Trophoblast cell (in vitro differentiated cells and primary cell): ENCODE data around the gene G6PC3. TPM values are rescaled to one million over a fixed set of nuclear protein-coding genes. Genes with fewer than 3 reads are reported as not detected.
"Not testable (repeated sequence)": the region's sequence is repeated elsewhere in the genome, so short reads cannot be mapped to it uniquely, and the experiment has no call there.

Experiments used
- DNase-seq, 2 donors: peaks; one replicate each; pipeline ENCODE4 v3.0.0-alpha.2; 2016
- H2AFZ ChIP-seq: 2 replicates; pipeline ENCODE4 v1.6.1; 2013; ENCODE audit warnings: low read length, moderate library complexity, mild to moderate bottlenecking; ENCODE audit not compliant: insufficient read depth, poor library complexity
- H2AK5ac ChIP-seq: 2 replicates; pipeline ENCODE4 v1.6.1; 2013; ENCODE audit warnings: mild to moderate bottlenecking, low read length
- H2BK120ac ChIP-seq: 2 replicates; pipeline ENCODE4 v1.6.1; 2013; ENCODE audit warnings: low read length, mild to moderate bottlenecking, moderate library complexity; ENCODE audit not compliant: insufficient read depth, poor library complexity
- H2BK12ac ChIP-seq: 2 replicates; pipeline ENCODE4 v1.6.1; 2013; ENCODE audit warnings: mild to moderate bottlenecking, low read length, moderate library complexity
- H2BK5ac ChIP-seq: 2 replicates; pipeline ENCODE4 v1.6.1; 2013; ENCODE audit warnings: low read length, low read depth, moderate library complexity, mild to moderate bottlenecking; ENCODE audit not compliant: poor library complexity
- H3K14ac ChIP-seq: 2 replicates; pipeline ENCODE4 v1.6.1; 2013; ENCODE audit warnings: mild to moderate bottlenecking, low read length
- H3K18ac ChIP-seq: 2 replicates; pipeline ENCODE4 v1.6.1; 2013; ENCODE audit warnings: mild to moderate bottlenecking, low read length
- H3K23ac ChIP-seq: 2 replicates; pipeline ENCODE4 v1.6.1; 2013; ENCODE audit warnings: low read length
- H3K27ac ChIP-seq: 2 replicates; pipeline ENCODE4 v1.5.1; 2013; ENCODE audit warnings: low read depth, mild to moderate bottlenecking, inconsistent platforms, low read length, moderate library complexity
- H3K27me3 ChIP-seq: 2 replicates; pipeline ENCODE4 v1.6.1; 2013; ENCODE audit warnings: inconsistent platforms, mild to moderate bottlenecking, low read length, moderate library complexity; ENCODE audit not compliant: insufficient read depth
- H3K36me3 ChIP-seq, 2 experiments: 1 replicate in 1 of 2; 2 replicates in 1 of 2; pipeline ENCODE4 v1.6.1; 2013; ENCODE audit warnings: low read length in 2 of 2, mild to moderate bottlenecking in 2 of 2, moderate library complexity in 1 of 2; ENCODE audit not compliant: insufficient read depth in 2 of 2, control insufficient read depth in 1 of 2
- H3K4ac ChIP-seq: 2 replicates; pipeline ENCODE4 v1.6.1; 2013; ENCODE audit warnings: low read depth, mild to moderate bottlenecking, low read length, moderate library complexity
- H3K4me1 ChIP-seq, 2 experiments: 1 replicate in 1 of 2; 2 replicates in 1 of 2; pipeline ENCODE4 v1.6.1; 2013; ENCODE audit warnings: low read length in 2 of 2, mild to moderate bottlenecking in 2 of 2, moderate library complexity in 1 of 2; ENCODE audit not compliant: insufficient read depth in 2 of 2, control insufficient read depth in 1 of 2
- H3K4me2 ChIP-seq: 2 replicates; pipeline ENCODE4 v1.6.1; 2013; ENCODE audit warnings: inconsistent platforms, mild to moderate bottlenecking, low read length, moderate library complexity
- H3K4me3 ChIP-seq: 2 replicates; pipeline ENCODE4 v1.5.1; 2013; ENCODE audit warnings: mild to moderate bottlenecking, low read depth, low read length, inconsistent platforms
- H3K79me1 ChIP-seq: one replicate; pipeline ENCODE4 v1.6.1; 2013; ENCODE audit warnings: low read length
- H3K79me2 ChIP-seq: 2 replicates; pipeline ENCODE4 v1.6.1; 2013; ENCODE audit warnings: low read length, mild to moderate bottlenecking; ENCODE audit not compliant: control insufficient read depth, insufficient read depth, poor library complexity
- H3K9ac ChIP-seq: 2 replicates; pipeline ENCODE4 v1.6.1; 2013; ENCODE audit warnings: mild to moderate bottlenecking, low read length
- H3K9me3 ChIP-seq: 2 replicates; pipeline ENCODE4 v1.6.1; 2013; ENCODE audit warnings: low read depth, mild to moderate bottlenecking, control low read depth, inconsistent platforms, low read length; ENCODE audit not compliant: insufficient read depth
- H4K12ac ChIP-seq: 2 replicates; pipeline ENCODE4 v1.6.1; 2013; ENCODE audit warnings: low read depth, mild to moderate bottlenecking, low read length, moderate library complexity
- H4K8ac ChIP-seq: 2 replicates; pipeline ENCODE4 v1.6.1; 2013; ENCODE audit warnings: low read depth, mild to moderate bottlenecking, low read length, moderate library complexity
- H4K91ac ChIP-seq: one replicate; pipeline ENCODE4 v1.6.1; 2013; ENCODE audit warnings: low read depth, mild to moderate bottlenecking, low read length, moderate library complexity
- WGBS: extraction: QIAGEN DNeasy Blood & Tissue Kit; methylation state at CpG from one replicate; pipeline ENCODE4 v1.1.7; 2013; ENCODE audit warnings: missing lambda C conversion rate; ENCODE audit not compliant: insufficient read length, insufficient coverage; ENCODE audit errors: extremely low coverage; 5-methylcytosine and 5-hydroxymethylcytosine counted together
- polyA plus RNA-seq: library from polyadenylated mRNA; stranded (reverse); fragments of 200-250 nt; gene quantifications from 2 replicates; pipeline ENCODE4 v1.2.3, GENCODE V29; 2013

The G6PC3 gene
- 85.9 and 89.3 TPM in 2 replicates for polyA plus RNA-seq

DNA sequence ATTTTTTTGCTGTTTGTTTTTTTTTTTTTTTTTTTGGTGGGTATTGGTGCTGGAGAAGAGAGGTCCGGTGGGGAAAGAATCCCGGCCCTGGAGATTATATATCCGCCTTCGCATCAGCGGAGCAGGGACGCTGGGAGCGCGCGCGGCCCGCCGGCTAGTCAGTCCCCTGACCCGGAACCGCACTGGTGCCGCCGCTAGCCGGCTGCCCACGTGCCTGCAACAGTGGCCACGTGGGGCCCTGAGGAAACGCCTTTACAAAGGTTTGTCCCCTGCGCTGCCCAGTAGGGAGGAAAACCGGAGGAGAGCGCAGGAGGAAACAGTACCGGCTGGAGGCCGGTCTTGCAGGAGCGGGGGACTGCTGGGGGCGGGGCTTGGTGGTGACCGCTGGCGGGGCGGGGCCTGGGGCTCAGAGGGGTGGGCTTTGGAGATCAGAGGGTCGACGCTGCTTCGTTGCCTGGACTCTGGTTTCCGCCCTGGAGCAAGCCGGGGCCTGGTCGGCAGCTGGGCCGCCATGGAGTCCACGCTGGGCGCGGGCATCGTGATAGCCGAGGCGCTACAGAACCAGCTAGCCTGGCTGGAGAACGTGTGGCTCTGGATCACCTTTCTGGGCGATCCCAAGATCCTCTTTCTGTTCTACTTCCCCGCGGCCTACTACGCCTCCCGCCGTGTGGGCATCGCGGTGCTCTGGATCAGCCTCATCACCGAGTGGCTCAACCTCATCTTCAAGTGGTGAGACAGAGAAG, at the start of gene G6PC3:
Gene G6PC3 (plus strand): TSS at position 281 of the 743 bp plus-strand sequence. CDS start 231 bp downstream, at position 512.
- Histone ChIP-seq H3K14ac (peak within 1 kb of the TSS; percentile 83), H2BK12ac (peak within 1 kb of the TSS; percentile 68), H3K79me1 (peaks cover 16% of the 10 kb centered on the region), H3K4me3 (peak within 1 kb of the TSS; percentile 70), H2BK120ac (peak within 1 kb of the TSS; percentile 60), H4K91ac (peak within 1 kb of the TSS; percentile 94), H3K27ac (peak within 1 kb of the TSS; percentile 91), H3K79me2 (peaks cover 11% of the 10 kb centered on the region), H4K12ac (peak within 1 kb of the TSS; percentile 80), H3K36me3 (peaks cover 15 to 19% of the 10 kb centered on the region in 2 experiments), H4K8ac (peak within 1 kb of the TSS; percentile 97), H2AK5ac (peak within 1 kb of the TSS; percentile 65), H3K4ac (peak within 1 kb of the TSS; percentile 19), H3K4me1 (peaks cover 4 to 6% of the 10 kb centered on the region in 2 experiments), H3K23ac (no peak within 1 kb of the TSS), H3K9ac (peak within 1 kb of the TSS; percentile 90), H2AFZ (peak within 1 kb of the TSS; percentile 46), H3K4me2 (peak within 1 kb of the TSS; percentile 78), H3K9me3 (no peaks in the 10 kb centered on the region), H3K18ac (peak within 1 kb of the TSS; percentile 84), H2BK5ac (peak within 1 kb of the TSS; percentile 68), H3K27me3 (no peaks in the 10 kb centered on the region)
- DNase-seq, result peak; percentile 97 to 99
- WGBS, result no CpG with 5 or more reads among the region's 53 CpGs

DNA sequence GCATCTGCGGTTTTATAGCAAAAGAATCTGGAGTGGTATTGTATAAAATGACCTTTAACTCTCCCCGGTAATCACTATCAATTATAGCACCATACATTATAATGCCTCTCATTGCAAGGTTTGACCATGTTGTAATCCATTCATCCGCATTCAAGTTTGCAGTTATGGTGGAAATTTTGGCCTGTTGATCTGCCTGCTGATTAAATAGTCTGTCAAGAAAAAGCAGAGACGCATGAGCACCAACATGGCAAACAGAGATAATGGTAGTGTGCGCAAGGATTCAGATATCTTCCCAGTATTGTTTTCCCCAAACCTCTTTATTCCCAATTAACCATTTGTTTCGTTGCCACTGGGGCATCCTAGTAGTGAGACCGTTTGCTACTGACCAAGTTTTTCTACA, 49.3 kb upstream of the G6PC3 start:
- H3K4me2 ChIP-seq, H3K4ac ChIP-seq, H3K27ac ChIP-seq, H2AK5ac ChIP-seq, H3K79me2 ChIP-seq, H3K4me3 ChIP-seq, H2BK5ac ChIP-seq, H3K27me3 ChIP-seq, H3K14ac ChIP-seq, H2AFZ ChIP-seq, H3K23ac ChIP-seq, H4K12ac ChIP-seq, H3K4me1 ChIP-seq, H4K8ac ChIP-seq, H3K9ac ChIP-seq, DNase-seq, H2BK120ac ChIP-seq, H4K91ac ChIP-seq, H3K18ac ChIP-seq, H3K79me1 ChIP-seq, H2BK12ac ChIP-seq, H3K9me3 ChIP-seq: not testable (repeated sequence)
- no CpG with 5 or more reads among the region's 7 CpGs for WGBS
- H3K36me3 ChIP-seq, result peaks cover 20 to 27% of the 10 kb centered on the region in 2 experiments

DNA sequence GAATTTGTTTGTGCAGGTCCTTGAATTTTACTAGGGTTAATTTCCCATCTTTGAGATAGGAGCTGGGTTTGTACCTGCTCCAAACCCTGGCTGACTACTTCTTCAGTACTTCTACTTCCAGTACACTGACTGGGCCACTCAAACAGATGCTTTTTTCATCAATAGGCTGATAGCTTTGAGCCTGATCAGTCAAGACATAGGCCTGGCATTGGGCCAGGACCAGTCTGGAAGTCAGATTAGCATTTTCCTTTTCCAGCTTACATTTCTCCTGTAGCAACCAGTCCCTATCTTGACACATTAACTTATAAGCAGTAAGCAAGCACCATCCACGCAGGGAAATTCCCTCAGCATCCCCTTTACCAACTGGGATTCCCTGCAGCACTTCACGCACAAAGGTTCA, 48.3 kb upstream of the G6PC3 start:
- no peak overlapping the region for H3K27ac ChIP-seq
- no peak overlapping the region for H3K14ac ChIP-seq
- H2AK5ac ChIP-seq, result no peak overlapping the region
- no peak overlapping the region for H3K23ac ChIP-seq
- WGBS, result no CpG with 5 or more reads among the region's 2 CpGs
- H3K18ac ChIP-seq, result no peak overlapping the region
- no peak overlapping the region for H4K91ac ChIP-seq
- H3K79me2 ChIP-seq, result no peaks in the 10 kb centered on the region
- H2BK5ac ChIP-seq, result no peak overlapping the region
- H3K9me3 ChIP-seq, result no peaks in the 10 kb centered on the region
- H3K4me3 ChIP-seq, result no peak overlapping the region
- no peak overlapping the region for H2BK12ac ChIP-seq
- no peak overlapping the region for H3K4me2 ChIP-seq
- no peak overlapping the region for H2BK120ac ChIP-seq
- no peaks in the 10 kb centered on the region for H3K27me3 ChIP-seq
- H4K8ac ChIP-seq, result no peak overlapping the region
- H4K12ac ChIP-seq, result no peak overlapping the region
- no peak overlapping the region for H3K4ac ChIP-seq
- no peak for DNase-seq
- no peak overlapping the region for H2AFZ ChIP-seq
- no peaks in the 10 kb centered on the region for H3K79me1 ChIP-seq
- no peak overlapping the region for H3K9ac ChIP-seq
- peaks cover 20 to 27% of the 10 kb centered on the region in 2 experiments for H3K36me3 ChIP-seq
- H3K4me1 ChIP-seq, result no peaks in the 10 kb centered on the region

GRCh38 chr17:44023545-44024270, 46.8 kb upstream of the G6PC3 start:
- no peak for DNase-seq
- peaks cover 23 to 32% of the 10 kb centered on the region in 2 experiments for H3K36me3 ChIP-seq
- no peaks in the 10 kb centered on the region for H3K4me1 ChIP-seq
- H2BK120ac ChIP-seq, result no peak overlapping the region
- no peak overlapping the region for H4K12ac ChIP-seq
- H3K27ac ChIP-seq, result no peak overlapping the region
- H3K23ac ChIP-seq, result no peak overlapping the region
- H2BK5ac ChIP-seq, result no peak overlapping the region
- no peaks in the 10 kb centered on the region for H3K9me3 ChIP-seq
- H3K4ac ChIP-seq, result no peak overlapping the region
- H3K79me1 ChIP-seq, result no peaks in the 10 kb centered on the region
- H2BK12ac ChIP-seq, result no peak overlapping the region
- no peak overlapping the region for H2AK5ac ChIP-seq
- no peak overlapping the region for H3K4me2 ChIP-seq
- no peak overlapping the region for H3K14ac ChIP-seq
- H3K18ac ChIP-seq, result no peak overlapping the region
- no CpG with 5 or more reads among the region's 22 CpGs for WGBS
- H3K4me3 ChIP-seq, result no peak overlapping the region
- H2AFZ ChIP-seq, result no peak overlapping the region
- H4K8ac ChIP-seq, result no peak overlapping the region
- H4K91ac ChIP-seq, result no peak overlapping the region
- H3K9ac ChIP-seq, result no peak overlapping the region
- no peaks in the 10 kb centered on the region for H3K79me2 ChIP-seq
- H3K27me3 ChIP-seq, result no peaks in the 10 kb centered on the region
